GM21367 (cell line): Measurements from ENCODE around the gene SLC47A2.

Source experiments
- ATAC-seq: cut with Tn5 transposase; IDR thresholded peaks from one replicate; pipeline ENCODE4 v1.9.1; 2021; ENCODE audit not compliant: unreplicated experiment

SLC47A2 gene

GRCh38 chr17:19646788-19647696 is 69.3 kb downstream of the SLC47A2 start:
- no peak for ATAC-seq

- ATAC-seq = no peak
These were observed 70.6 kb downstream of the SLC47A2 start for GRCh38 chr17:19645734-19646201.

- ATAC-seq = no peak
These were observed 71.7 kb downstream of the SLC47A2 start for GRCh38 chr17:19644493-19645210.

- no peak for ATAC-seq
These were observed 74.0 kb downstream of the SLC47A2 start for GRCh38 chr17:19642373-19642893.

- no peak for ATAC-seq
These were observed 74.6 kb downstream of the SLC47A2 start for GRCh38 chr17:19641687-19642372.

- ATAC-seq = no peak
These were observed 84.5 kb downstream of the SLC47A2 start for GRCh38 chr17:19631905-19632304.

- ATAC-seq = no peak
These were observed 85.7 kb downstream of the SLC47A2 start for GRCh38 chr17:19630661-19631060.

- no peak for ATAC-seq
These were observed 86.3 kb downstream of the SLC47A2 start for GRCh38 chr17:19630035-19630434.

GRCh38 chr17:19629449-19629848 is 86.9 kb downstream of the SLC47A2 start:
- ATAC-seq = no peak
